Measurements from ENCODE around the gene TUBGCP5. TPM values are rescaled to one million over a fixed set of nuclear protein-coding genes. Genes with fewer than 3 reads are reported as not detected.
A peak's percentile ranks its signal among the peaks of the same experiment; 100 is the strongest.

TUBGCP5 gene
- total RNA-seq, 4 donors from 2014 or later, result 21.9 to 48.4 (median 24.8) TPM

DNA sequence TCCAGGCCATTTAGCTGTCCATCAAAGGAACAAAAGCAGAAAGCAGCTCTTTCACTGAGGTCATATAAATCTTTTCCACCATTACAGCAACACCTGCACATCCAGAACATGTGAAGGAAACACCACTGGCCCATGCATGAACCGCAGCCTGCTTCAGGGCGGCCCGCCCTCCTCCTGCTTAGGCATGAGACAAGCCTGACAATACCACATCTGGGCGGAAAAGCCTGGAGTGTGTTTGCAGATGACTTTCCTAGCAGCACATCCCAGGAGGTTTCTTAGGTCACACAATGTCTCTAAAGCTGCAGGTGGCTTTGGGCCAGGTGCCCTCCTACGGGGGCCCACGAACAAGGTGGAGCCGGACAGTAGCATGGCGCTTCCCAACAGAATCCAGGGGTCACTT, 78.8 kb downstream of the TUBGCP5 start:
- TF ChIP-seq POLR2A (IDR thresholded peaks at IDR 0.05), result no peak
- TF ChIP-seq, protein P1, sequence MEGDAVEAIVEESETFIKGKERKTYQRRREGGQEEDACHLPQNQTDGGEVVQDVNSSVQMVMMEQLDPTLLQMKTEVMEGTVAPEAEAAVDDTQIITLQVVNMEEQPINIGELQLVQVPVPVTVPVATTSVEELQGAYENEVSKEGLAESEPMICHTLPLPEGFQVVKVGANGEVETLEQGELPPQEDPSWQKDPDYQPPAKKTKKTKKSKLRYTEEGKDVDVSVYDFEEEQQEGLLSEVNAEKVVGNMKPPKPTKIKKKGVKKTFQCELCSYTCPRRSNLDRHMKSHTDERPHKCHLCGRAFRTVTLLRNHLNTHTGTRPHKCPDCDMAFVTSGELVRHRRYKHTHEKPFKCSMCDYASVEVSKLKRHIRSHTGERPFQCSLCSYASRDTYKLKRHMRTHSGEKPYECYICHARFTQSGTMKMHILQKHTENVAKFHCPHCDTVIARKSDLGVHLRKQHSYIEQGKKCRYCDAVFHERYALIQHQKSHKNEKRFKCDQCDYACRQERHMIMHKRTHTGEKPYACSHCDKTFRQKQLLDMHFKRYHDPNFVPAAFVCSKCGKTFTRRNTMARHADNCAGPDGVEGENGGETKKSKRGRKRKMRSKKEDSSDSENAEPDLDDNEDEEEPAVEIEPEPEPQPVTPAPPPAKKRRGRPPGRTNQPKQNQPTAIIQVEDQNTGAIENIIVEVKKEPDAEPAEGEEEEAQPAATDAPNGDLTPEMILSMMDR (IDR thresholded peaks at IDR 0.05), result no peak
- Histone ChIP-seq H3K4me3 (replicated peaks in 1 of 3) (no peak overlapping the region), H3K27me3 (no peaks in the 10 kb centered on the region), H3K9me3 (no peaks in the 10 kb centered on the region), H3K27ac (no peak overlapping the region), H3K4me1 (peaks cover 13 to 39% of the 10 kb centered on the region in 2 donors), H3K36me3 (no peaks in the 10 kb centered on the region)
- intact Hi-C loops (cut with DNase I), result no loop called here
- DNase-seq, result no peak
- WGBS, 2 donors, result 72 to 96% methylated on average over 8 of the region's 8 CpGs

DNA sequence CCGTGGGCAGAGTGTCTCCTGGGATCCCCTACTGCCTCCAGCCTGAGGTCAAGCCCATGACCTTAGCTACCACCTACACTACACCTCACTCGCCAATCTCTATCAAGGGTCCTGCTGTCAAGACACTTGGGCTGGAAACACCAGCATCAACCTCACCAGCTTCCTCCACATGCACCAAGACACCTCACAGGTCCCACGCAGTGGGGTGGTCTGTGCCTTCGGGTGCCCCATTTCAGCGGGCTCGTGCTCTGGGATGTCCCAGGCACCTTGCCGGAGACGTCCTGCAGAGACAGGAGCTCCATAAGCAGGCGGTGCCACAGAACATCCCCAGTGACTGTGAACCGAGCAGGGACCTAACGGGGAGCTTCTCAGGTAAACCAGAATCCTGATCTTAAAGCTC, 79.2 kb downstream of the TUBGCP5 start:
- WGBS, 2 donors, result 85 to 88% methylated on average over 4 to 10 of the region's 11 CpGs
- intact Hi-C loops (cut with DNase I), result no loop called here
- peaks cover 13 to 44% of the 10 kb centered on the region in 2 donors for H3K4me1 ChIP-seq

DNA sequence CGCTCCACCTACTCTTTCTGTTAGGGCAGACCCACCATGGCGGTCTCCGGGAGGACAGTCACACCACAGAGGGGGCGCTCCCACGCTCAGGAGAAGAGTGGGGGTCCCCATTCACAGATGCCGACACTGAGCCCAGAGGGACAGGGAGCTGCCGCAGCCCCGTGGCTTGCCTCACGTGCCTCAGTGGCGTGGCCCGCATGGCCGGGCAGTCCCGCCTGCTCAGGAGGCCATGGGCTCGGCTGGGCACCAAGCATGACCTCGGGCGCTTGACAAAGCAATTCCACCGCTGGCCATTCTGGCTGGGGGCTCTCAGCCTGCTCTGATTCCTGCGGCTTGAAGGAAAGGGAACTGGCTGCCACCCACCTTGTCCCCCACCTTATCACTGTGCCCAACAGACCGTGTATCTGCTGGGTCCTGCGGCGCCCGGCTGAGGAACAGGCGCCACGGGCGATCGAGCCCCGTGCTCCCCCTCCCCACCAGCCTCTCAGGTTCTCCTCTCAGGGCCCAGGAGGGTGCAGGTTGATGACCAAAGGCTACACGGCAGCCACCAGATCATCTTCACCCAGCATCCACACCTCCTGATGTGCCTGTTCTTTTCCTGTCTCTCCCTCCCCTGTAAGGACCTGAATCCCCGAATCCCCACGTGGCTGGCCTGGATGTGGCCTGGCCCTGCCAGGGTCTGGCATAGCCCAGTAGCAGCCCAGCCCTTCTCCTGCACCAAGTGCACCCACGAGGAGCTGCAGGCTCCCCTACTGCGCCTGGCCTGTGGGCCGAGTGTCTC, 79.9 kb downstream of the TUBGCP5 start:
- H3K4me3 ChIP-seq (replicated peaks in 1 of 3), result no peak overlapping the region
- WGBS, 2 donors, result 80 to 100% methylated on average over 1 to 32 of the region's 33 CpGs
- no peak for DNase-seq
- no peaks in the 10 kb centered on the region for H3K27me3 ChIP-seq
- peaks cover 13 to 47% of the 10 kb centered on the region in 2 donors for H3K4me1 ChIP-seq
- no peak for TF ChIP-seq POLR2A (IDR thresholded peaks at IDR 0.05)
- TF ChIP-seq, protein P1 (IDR thresholded peaks at IDR 0.05), result no peak
- H3K27ac ChIP-seq, result peak overlapping the region in 1 of 3 donors; percentile 23
- intact Hi-C loops (cut with DNase I), result no loop called here
- no peaks in the 10 kb centered on the region for H3K36me3 ChIP-seq
- no peaks in the 10 kb centered on the region for H3K9me3 ChIP-seq

More for the DNA sequence above, 79.2 kb downstream of the TUBGCP5 start:
- no peak for DNase-seq
- no peaks in the 10 kb centered on the region for H3K27me3 ChIP-seq
- TF ChIP-seq, protein P1 (IDR thresholded peaks at IDR 0.05), result no peak
- TF ChIP-seq POLR2A (IDR thresholded peaks at IDR 0.05), result no peak
- peak overlapping the region in 1 of 3 donors; percentile 23 for H3K27ac ChIP-seq
- no peak overlapping the region for H3K4me3 ChIP-seq (replicated peaks in 1 of 3)
- H3K36me3 ChIP-seq, result no peaks in the 10 kb centered on the region
- H3K9me3 ChIP-seq, result no peaks in the 10 kb centered on the region

DNA sequence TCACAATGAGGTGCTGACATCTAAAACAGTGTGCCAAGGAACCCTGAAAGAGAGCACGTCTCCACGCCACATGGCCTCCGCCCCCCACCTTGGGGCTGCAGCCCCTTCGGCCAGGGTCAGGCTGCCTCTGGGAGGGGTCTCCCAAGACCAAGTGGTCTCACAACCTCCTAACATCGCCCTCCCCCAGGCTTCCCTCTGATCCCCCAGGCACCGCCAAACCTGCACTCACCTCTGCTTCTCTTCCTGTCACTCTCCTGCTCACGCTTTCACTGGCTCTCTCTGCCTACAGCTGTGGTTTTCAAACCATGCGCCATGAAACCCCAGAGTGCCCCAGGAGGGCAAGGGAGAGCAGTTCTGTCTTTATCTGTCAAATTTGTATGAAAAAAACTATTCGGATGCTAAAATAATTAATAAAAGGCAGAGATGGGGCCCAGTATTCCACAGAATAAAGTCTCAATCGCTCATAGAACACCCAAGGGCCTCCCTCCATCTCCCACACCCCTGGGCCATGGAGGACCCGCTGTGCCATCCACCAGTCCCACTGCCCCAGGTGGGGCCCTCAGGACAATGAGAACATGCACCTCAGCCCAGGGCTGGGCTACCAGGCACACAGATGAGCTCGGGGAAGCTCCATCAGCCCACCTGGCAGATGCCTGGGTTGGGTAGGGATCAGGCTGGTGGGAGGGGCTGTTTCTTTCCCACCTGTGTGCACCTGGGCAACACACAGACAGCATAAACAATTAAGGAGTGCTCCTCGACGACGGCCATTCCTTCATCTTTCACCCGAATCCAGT, 80.7 kb downstream of the TUBGCP5 start:
- Histone ChIP-seq H3K4me1 (peaks cover 13 to 45% of the 10 kb centered on the region in 2 donors), H3K9me3 (no peaks in the 10 kb centered on the region), H3K36me3 (no peaks in the 10 kb centered on the region), H3K27ac (no peak overlapping the region), H3K27me3 (no peaks in the 10 kb centered on the region), H3K4me3 (replicated peaks in 1 of 3) (no peak overlapping the region)
- TF ChIP-seq POLR2A (IDR thresholded peaks at IDR 0.05), result no peak
- 83 to 90% methylated on average over 12 to 16 of the region's 16 CpGs for WGBS, 2 donors
- intact Hi-C loops (cut with DNase I), result no loop called here
- DNase-seq, result no peak

DNA sequence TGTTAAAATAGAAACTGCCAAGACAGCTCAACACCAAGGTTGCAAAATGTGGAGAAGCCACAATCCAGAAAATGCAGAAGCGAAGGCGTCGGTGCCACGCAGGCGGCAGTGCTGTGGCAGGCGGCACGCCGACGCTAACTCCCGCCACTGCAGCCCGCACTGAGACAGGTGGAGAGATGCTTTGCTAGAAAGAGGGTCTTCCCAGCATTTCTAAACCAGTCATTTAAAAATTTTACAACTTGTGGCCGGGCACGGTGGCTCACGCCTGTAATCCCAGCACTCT, 82.5 kb downstream of the TUBGCP5 start:
- DNase-seq, result no peak
- Histone ChIP-seq H3K4me1 (peaks cover 13 to 42% of the 10 kb centered on the region in 2 donors), H3K27ac (no peak overlapping the region), H3K4me3 (replicated peaks in 1 of 3) (no peak overlapping the region), H3K36me3 (no peaks in the 10 kb centered on the region), H3K27me3 (no peaks in the 10 kb centered on the region), H3K9me3 (no peaks in the 10 kb centered on the region)
- 92 to 93% methylated on average over 14 of the region's 14 CpGs for WGBS, 2 donors
- TF ChIP-seq, protein P1 (IDR thresholded peaks at IDR 0.05), result no peak
- no peak for TF ChIP-seq POLR2A (IDR thresholded peaks at IDR 0.05)
- intact Hi-C loops (cut with DNase I), result no loop called here
